Keratinocyte (primary cell): ENCODE measurements around the gene FAM185A. TPM values are rescaled to one million over a fixed set of nuclear protein-coding genes. Genes with fewer than 3 reads are reported as not detected.

Source experiments
- DNase-seq: peaks from one replicate; pipeline ENCODE4 v3.0.0-alpha.2; 2011; ENCODE audit warnings: low read depth, missing footprints, low spot score
- FAIRE-seq: peaks from 2 replicates; lab custom pipeline; 2011; peaks lifted over from hg19 to GRCh38; lab: Jason Lieb, UNC
- H2AFZ ChIP-seq: 2 replicates; pipeline ENCODE4 v1.6.0; 2012; ENCODE audit warnings: low read length, control low read depth, inconsistent platforms; ENCODE audit not compliant: control insufficient read depth
- H3K27ac ChIP-seq: 2 replicates; pipeline ENCODE4 v1.5.1; 2011; ENCODE audit warnings: low read length; ENCODE audit not compliant: control insufficient read depth, insufficient read depth
- H3K27me3 ChIP-seq: 3 replicates; pipeline ENCODE4 v1.6.0; 2011; ENCODE audit warnings: low read length; ENCODE audit not compliant: control insufficient read depth, insufficient read depth; ENCODE audit errors: extremely low read depth
- H3K36me3 ChIP-seq, 2 experiments: 2 replicates in 1 of 2; 3 replicates in 1 of 2; pipeline ENCODE4 v1.5.1; 2011; ENCODE audit warnings: low read length in 2 of 2, mild to moderate bottlenecking in 1 of 2; ENCODE audit not compliant: control insufficient read depth in 2 of 2, insufficient read depth in 2 of 2; ENCODE audit errors: extremely low read depth in 1 of 2
- H3K4me1 ChIP-seq: 3 replicates; pipeline ENCODE4 v1.5.1; 2011; ENCODE audit warnings: low read length; ENCODE audit not compliant: control insufficient read depth, insufficient read depth; ENCODE audit errors: extremely low read depth
- H3K4me2 ChIP-seq: 3 replicates; pipeline ENCODE4 v1.6.0; 2011; ENCODE audit warnings: low read depth, low read length; ENCODE audit not compliant: control insufficient read depth, insufficient read depth; ENCODE audit errors: extremely low read depth
- H3K4me3 ChIP-seq, 3 experiments: fragments of 200-600 bp in 1 of 3; sonication (generic) in 1 of 3; 2 replicates in 2 of 3; 3 replicates in 1 of 3; pipeline ENCODE4 v1.5.1; 2011 to 2016; ENCODE audit warnings: low read length in 3 of 3, mild to moderate bottlenecking in 3 of 3, control low read depth in 2 of 3, inconsistent platforms in 1 of 3, low read depth in 1 of 3, mixed read lengths in 1 of 3, mixed run types in 1 of 3, moderate library complexity in 1 of 3; ENCODE audit not compliant: control insufficient read depth in 2 of 3, insufficient read depth in 2 of 3; ENCODE audit errors: extremely low read depth in 1 of 3
- H3K79me2 ChIP-seq: 2 replicates; pipeline ENCODE4 v1.6.0; 2012; ENCODE audit warnings: low read length; ENCODE audit not compliant: control insufficient read depth, insufficient read depth
- H3K9ac ChIP-seq: 3 replicates; pipeline ENCODE4 v1.6.0; 2011; ENCODE audit warnings: low read length; ENCODE audit not compliant: control insufficient read depth, insufficient read depth; ENCODE audit errors: extremely low read depth
- H3K9me1 ChIP-seq: 3 replicates; pipeline ENCODE4 v1.6.0; 2011; ENCODE audit warnings: low read length; ENCODE audit not compliant: control insufficient read depth, insufficient read depth; ENCODE audit errors: extremely low read depth
- H3K9me3 ChIP-seq: 2 replicates; pipeline ENCODE4 v1.5.1; 2012; ENCODE audit warnings: low read depth, low read length; ENCODE audit not compliant: control insufficient read depth
- H4K20me1 ChIP-seq: 3 replicates; pipeline ENCODE4 v1.6.0; 2011; ENCODE audit warnings: low read length; ENCODE audit not compliant: control insufficient read depth, insufficient read depth; ENCODE audit errors: extremely low read depth
- CTCF ChIP-seq, 3 experiments: IDR thresholded peaks in 1 of 3; conservative IDR thresholded peaks in 1 of 3; optimal IDR thresholded peaks in 1 of 3; 2 replicates in 2 of 3; 3 replicates in 1 of 3; pipeline versions ENCODE3 to v1.5.1; 2011; ENCODE audit warnings: low read length in 3 of 3, mild to moderate bottlenecking in 3 of 3, moderate library complexity in 2 of 3, control low read depth in 1 of 3, inconsistent platforms in 1 of 3; ENCODE audit not compliant: insufficient read depth in 2 of 3; ENCODE audit errors: extremely low read depth in 1 of 3
- EZH2 ChIP-seq: IDR thresholded peaks from one replicate; pipeline ENCODE4 v1.6.1; 2012; ENCODE audit warnings: inconsistent platforms, mild to moderate bottlenecking, low read length, moderate library complexity
- dilution Hi-C: fragments of 300-500 bp; cut with MboI; formaldehyde crosslinking; loops from one replicate; pipeline ENCODE4 v1.7.0; 2020; ENCODE audit warnings: low sequenced_read_pairs; ENCODE audit not compliant: extremely low pct_ligation_motif_present
- polyA plus RNA-seq, 5 experiments: library from polyadenylated mRNA; depleted of rRNA in 3 of 5; stranded (reverse) in 3 of 5; stranded (forward) in 1 of 5; unstranded in 1 of 5; fragments of >200 nt; gene quantifications; 1 replicate in 1 of 5; 2 replicates in 3 of 5; 3 replicates in 1 of 5; pipeline versions ENCODE4 v1.2.1 to v1.2.3, GENCODE V29; 2011 to 2012; ENCODE audit warnings: missing spikeins in 2 of 5, low read depth in 1 of 5, low replicate concordance in 1 of 5

The FAM185A gene
- polyA plus RNA-seq, 1 donor (not counting 4 experiments of a cell fraction or from before 2014, with no cell fraction given): 7.3 TPM

GRCh38 chr7:102849079-102849478 lies 100.3 kb downstream of the FAM185A start:
- Histone ChIP-seq H3K4me3 (no peak overlapping the region), H3K9ac (no peak overlapping the region), H3K4me1 (peaks cover 5% of the 10 kb centered on the region), H3K9me3 (no peaks in the 10 kb centered on the region), H3K9me1 (no peaks in the 10 kb centered on the region), H3K36me3 (no peaks in the 10 kb centered on the region), H3K79me2 (no peaks in the 10 kb centered on the region), H4K20me1 (no peaks in the 10 kb centered on the region), H3K4me2 (no peak overlapping the region), H2AFZ (no peak overlapping the region), H3K27ac (no peak overlapping the region), H3K27me3 (no peaks in the 10 kb centered on the region)
- dilution Hi-C loops: no loop called here
- DNase-seq (no peak), FAIRE-seq (no peak)
- no peak for TF ChIP-seq CTCF (optimal IDR thresholded peaks at IDR 0.05 in 1 of 3, IDR thresholded peaks at IDR 0.05 in 1 of 3, conservative IDR thresholded peaks at IDR 0.05 in 1 of 3; ENCODE audit: extremely low read depth in 1 of 3, insufficient read depth in 2 of 3, low read length in 3 of 3)
- TF ChIP-seq EZH2: no peak

- no peaks in the 10 kb centered on the region for H3K36me3 ChIP-seq
- no peak overlapping the region for H3K4me2 ChIP-seq
- DNase-seq: no peak
- TF ChIP-seq EZH2 (no peak), CTCF (optimal IDR thresholded peaks at IDR 0.05 in 1 of 3, IDR thresholded peaks at IDR 0.05 in 1 of 3, conservative IDR thresholded peaks at IDR 0.05 in 1 of 3; ENCODE audit: extremely low read depth in 1 of 3, insufficient read depth in 2 of 3, low read length in 3 of 3) (no peak)
- no peaks in the 10 kb centered on the region for H4K20me1 ChIP-seq
- no peaks in the 10 kb centered on the region for H3K79me2 ChIP-seq
- H3K4me1 ChIP-seq: peaks cover 5% of the 10 kb centered on the region
- dilution Hi-C loops: no loop called here
- no peaks in the 10 kb centered on the region for H3K27me3 ChIP-seq
- H3K9ac ChIP-seq: no peak overlapping the region
- FAIRE-seq: no peak
- H3K9me3 ChIP-seq: no peaks in the 10 kb centered on the region
- H3K4me3 ChIP-seq: no peak overlapping the region
- H3K9me1 ChIP-seq: no peaks in the 10 kb centered on the region
- no peak overlapping the region for H3K27ac ChIP-seq
- H2AFZ ChIP-seq: no peak overlapping the region
These were observed 100.7 kb downstream of the FAM185A start for GRCh38 chr7:102849538-102849937.
